GM12878 (cell line): ENCODE data around the gene RPAP3.

ENCODE experiments used
- CTCF ChIP-seq, 3 experiments: IDR thresholded peaks in 2 of 3; conservative IDR thresholded peaks in 1 of 3; 2 replicates each; pipeline ENCODE4 v1.5.1; 2011; ENCODE audit warnings: low read depth in 3 of 3, low read length in 3 of 3, mild to moderate bottlenecking in 3 of 3, control low read depth in 2 of 3, moderate library complexity in 2 of 3, inconsistent platforms in 1 of 3, mixed read lengths in 1 of 3; ENCODE audit not compliant: control insufficient read depth in 2 of 3, insufficient read depth in 1 of 3; ENCODE audit errors: extremely low read depth in 1 of 3
- JUND ChIP-seq: IDR thresholded peaks from 2 replicates; pipeline ENCODE4 v1.6.1; 2012; ENCODE audit warnings: low read depth, mild to moderate bottlenecking, low read length, improper control_type of control experiment, moderate library complexity
- PAX5 ChIP-seq: IDR thresholded peaks from 2 replicates; pipeline ENCODE4 v1.6.1; 2011; ENCODE audit warnings: low read depth, low read length, borderline replicate concordance
- SMAD1 ChIP-seq: fragments of 450-650 bp; IDR thresholded peaks from 2 replicates; pipeline ENCODE4 v1.6.1; 2018; ENCODE audit warnings: mild to moderate bottlenecking, low read depth; ENCODE audit not compliant: partially characterized antibody
- YY1 ChIP-seq: IDR thresholded peaks from 2 replicates; pipeline ENCODE4 v1.6.1; 2011; ENCODE audit warnings: low read depth, mild to moderate bottlenecking, low read length

GRCh38 chr12:47686645-47687240 is 19.1 kb downstream of the RPAP3 start:
- TF ChIP-seq SMAD1 (no peak), PAX5 (no peak), YY1 (no peak), JUND (no peak), CTCF (IDR thresholded peaks at IDR 0.05 in 2 of 3, conservative IDR thresholded peaks at IDR 0.05 in 1 of 3; ENCODE audit: control insufficient read depth in 2 of 3, extremely low read depth in 1 of 3, insufficient read depth in 1 of 3, low read depth in 3 of 3, low read length in 3 of 3) (peak; percentile 51 to 67 (median 56); a peak in 5 of 6 replicates)
